Spleen (tissue), 11 donors: Measurements from ENCODE around the gene TOMM20. TPM values are rescaled to one million over a fixed set of nuclear protein-coding genes. Genes with fewer than 3 reads are reported as not detected.
"Not testable (repeated sequence)": the region's sequence is repeated elsewhere in the genome, so short reads cannot be mapped to it uniquely, and the experiment has no call there.

Source experiments
- DNase-seq: peaks from one replicate; pipeline ENCODE4 v3.0.0-alpha.2; 2020
- H3K27ac ChIP-seq, 8 donors: fragments of 200-600 bp; sonication (generic) in 7 of 8; 1 replicate in 4 of 8; 2 replicates in 4 of 8; pipeline versions ENCODE4 v1.5.0 to v1.8.0; 2016 to 2021; ENCODE audit warnings: inconsistent platforms in 4 of 8, mild to moderate bottlenecking in 4 of 8, moderate library complexity in 1 of 8
- H3K27me3 ChIP-seq, 7 donors: fragments of 200-600 bp; sonication (generic) in 6 of 7; replicated peaks in 1 of 7; 1 replicate in 4 of 7; 2 replicates in 3 of 7; pipeline versions ENCODE4 v1.5.0 to v1.8.0; 2016 to 2021; ENCODE audit warnings: inconsistent platforms in 3 of 7, mild to moderate bottlenecking in 1 of 7
- H3K36me3 ChIP-seq, 6 donors: fragments of 200-600 bp; sonication (generic) in 5 of 6; 1 replicate in 4 of 6; 2 replicates in 2 of 6; pipeline versions ENCODE4 v1.5.0 to v1.8.0; 2016 to 2021; ENCODE audit warnings: inconsistent platforms in 2 of 6
- H3K4me1 ChIP-seq, 6 donors: fragments of 200-600 bp; sonication (generic) in 5 of 6; 1 replicate in 3 of 6; 2 replicates in 3 of 6; pipeline versions ENCODE4 v1.5.0 to v1.8.0; 2016 to 2021; ENCODE audit warnings: inconsistent platforms in 3 of 6
- H3K4me3 ChIP-seq, 8 donors: fragments of 200-600 bp; sonication (generic) in 7 of 8; 1 replicate in 4 of 8; 2 replicates in 4 of 8; pipeline versions ENCODE4 v1.5.0 to v1.8.0; 2016 to 2021; ENCODE audit warnings: inconsistent platforms in 4 of 8, mild to moderate bottlenecking in 4 of 8, moderate library complexity in 2 of 8
- H3K9me3 ChIP-seq, 8 donors: fragments of 200-600 bp; sonication (generic) in 7 of 8; 1 replicate in 4 of 8; 2 replicates in 4 of 8; pipeline versions ENCODE4 v1.5.0 to v1.8.0; 2016 to 2021; ENCODE audit warnings: inconsistent platforms in 4 of 8
- CTCF ChIP-seq, 11 experiments: fragments of 200-600 bp in 7 of 11; fragments of 450-650 bp in 4 of 11; sonication (generic) in 4 of 11; IDR thresholded peaks in 8 of 11; conservative IDR thresholded peaks in 3 of 11; 1 replicate in 7 of 11; 2 replicates in 4 of 11; pipeline versions ENCODE4 v1.4.0 to v1.8.0; 2016 to 2021; ENCODE audit warnings: antibody characterized with exemption in 11 of 11, inconsistent platforms in 4 of 11, mild to moderate bottlenecking in 1 of 11
- POLR2A ChIP-seq, 3 donors: fragments of 450-650 bp; IDR thresholded peaks; one replicate each; pipeline ENCODE4 v1.5.1; 2017; ENCODE audit warnings: antibody characterized with exemption in 3 of 3, mild to moderate bottlenecking in 1 of 3
- POLR2AphosphoS5 ChIP-seq, 3 donors: sonication (generic); formaldehyde crosslinking; IDR thresholded peaks; one replicate each; pipeline ENCODE4 v1.5.1; 2017; ENCODE audit warnings: antibody characterized with exemption in 3 of 3
- WGBS, 5 donors: extraction: QIAGEN DNeasy Blood & Tissue Kit in 3 of 5; methylation state at CpG; one replicate each; pipeline versions ENCODE4 v1.1.5 to v1.1.7; 2013 to 2018; 5-methylcytosine and 5-hydroxymethylcytosine counted together
- intact Hi-C: fragments of 100-400 bp; cut with DNase I; formaldehyde crosslinking; loops from one replicate; pipeline ENCODE4 v1.15.0; 2023; ENCODE audit warnings: low total_unique reads
- polyA plus RNA-seq, 3 donors: library from polyadenylated mRNA; stranded (reverse); fragments of 200-250 nt; gene quantifications; one replicate each; pipeline ENCODE4 v1.2.1, GENCODE V29; 2013
- total RNA-seq, 7 donors: library from RNA; depleted of rRNA in 3 of 7; stranded (reverse); fragments of >200 nt in 3 of 7; fragmentation: NEBNext Ultra II Directional in 4 of 7; extraction: Animal tissue kit (Norgen Biotek cat#: 25700) in 4 of 7; gene quantifications; one replicate each; pipeline versions ENCODE4 v1.1.0 to v1.2.1, GENCODE V29; 2016 to 2021
- donor health status: healthy with polysubstance abuse.
- donor health status: DM: no; HTN: no; CAD: no; lungs with moderate emphysema.
- donor health status: DM: no; HTN: no; CAD: no.
- donor health status: Bipolar disorder and iron deficiency.
- donor health status: healthy.
- donor health status: DM: no; HTN: no; CAD: no.
- donor health status: DM: yes; HTN: yes; CAD: no.

Gene TOMM20
- total and polyA plus RNA-seq, 10 donors: 46.6 to 79.9 (median 63.0) TPM

GRCh38 chr1:235090406-235091069, 38.1 kb downstream of the TOMM20 start:
- intact Hi-C loops: no loop called here
- 47 to 58% (median 51%) methylated on average over 20 of the region's 20 CpGs for WGBS, 5 donors
- Histone ChIP-seq H3K36me3 (no peaks in the 10 kb centered on the region), H3K9me3 (no peaks in the 10 kb centered on the region), H3K27me3 (no peaks in the 10 kb centered on the region), H3K27ac (no peak overlapping the region), H3K4me1 (peaks cover 0 to 16% (median 8%) of the 10 kb centered on the region in 6 donors), H3K4me3 (no peak overlapping the region)
- no peak for TF ChIP-seq CTCF (IDR thresholded peaks at IDR 0.05 in 8 of 11, conservative IDR thresholded peaks at IDR 0.05 in 3 of 11)
- TF ChIP-seq POLR2AphosphoS5 (IDR thresholded peaks at IDR 0.05): no peak
- TF ChIP-seq POLR2A (IDR thresholded peaks at IDR 0.05): no peak
- no peak for DNase-seq

- peaks cover 3 to 17% (median 10%) of the 10 kb centered on the region in 6 donors for H3K4me1 ChIP-seq
- TF ChIP-seq POLR2A (IDR thresholded peaks at IDR 0.05) (no peak), CTCF (IDR thresholded peaks at IDR 0.05 in 8 of 11, conservative IDR thresholded peaks at IDR 0.05 in 3 of 11) (no peak), POLR2AphosphoS5 (IDR thresholded peaks at IDR 0.05) (no peak)
- H3K27ac ChIP-seq: no peak overlapping the region
- no peaks in the 10 kb centered on the region for H3K9me3 ChIP-seq
- WGBS, 5 donors: 94 to 97% (median 94%) methylated on average over 6 to 7 of the region's 7 CpGs
- no peaks in the 10 kb centered on the region for H3K36me3 ChIP-seq
- H3K4me3 ChIP-seq: no peak overlapping the region
- intact Hi-C loops: loop anchor here (10.0 kb wide), 1 partner anchor 104 kb away; no protein-coding TSS in a partner anchor
- no peak for DNase-seq
- H3K27me3 ChIP-seq: no peaks in the 10 kb centered on the region
These were observed 39.7 kb downstream of the TOMM20 start for GRCh38 chr1:235088907-235089306.

GRCh38 chr1:235088430-235088829, 40.2 kb downstream of the TOMM20 start:
- H3K36me3 ChIP-seq: no peaks in the 10 kb centered on the region
- TF ChIP-seq CTCF (IDR thresholded peaks at IDR 0.05 in 8 of 11, conservative IDR thresholded peaks at IDR 0.05 in 3 of 11): no peak
- no peak for TF ChIP-seq POLR2A (IDR thresholded peaks at IDR 0.05)
- no peak for TF ChIP-seq POLR2AphosphoS5 (IDR thresholded peaks at IDR 0.05)
- intact Hi-C loops: loop anchor here (10.0 kb wide), 1 partner anchor 104 kb away; no protein-coding TSS in a partner anchor
- H3K4me3 ChIP-seq: no peak overlapping the region
- no peak overlapping the region for H3K27ac ChIP-seq
- 77 to 83% (median 82%) methylated on average over 6 of the region's 6 CpGs for WGBS, 5 donors
- H3K4me1 ChIP-seq: peaks cover 6 to 17% (median 10%) of the 10 kb centered on the region in 6 donors
- no peaks in the 10 kb centered on the region for H3K27me3 ChIP-seq
- no peaks in the 10 kb centered on the region for H3K9me3 ChIP-seq
- no peak for DNase-seq

GRCh38 chr1:235087906-235088305, 40.7 kb downstream of the TOMM20 start:
- H3K27me3 ChIP-seq: no peaks in the 10 kb centered on the region
- no peaks in the 10 kb centered on the region for H3K9me3 ChIP-seq
- intact Hi-C loops: loop anchor here (10.0 kb wide), 1 partner anchor 103 kb away; no protein-coding TSS in a partner anchor
- 84 to 90% (median 87%) methylated on average over 6 of the region's 6 CpGs for WGBS, 5 donors
- H3K4me3 ChIP-seq: no peak overlapping the region
- H3K36me3 ChIP-seq: no peaks in the 10 kb centered on the region
- no peak overlapping the region for H3K27ac ChIP-seq
- peaks cover 10 to 17% (median 13%) of the 10 kb centered on the region in 6 donors for H3K4me1 ChIP-seq
- no peak for TF ChIP-seq CTCF (IDR thresholded peaks at IDR 0.05 in 8 of 11, conservative IDR thresholded peaks at IDR 0.05 in 3 of 11)
- no peak for TF ChIP-seq POLR2A (IDR thresholded peaks at IDR 0.05)
- no peak for DNase-seq

GRCh38 chr1:235085411-235086117, 43.1 kb downstream of the TOMM20 start:
- not testable (repeated sequence) for DNase-seq, H3K9me3 ChIP-seq, H3K4me3 ChIP-seq, H3K27me3 ChIP-seq, H3K36me3 ChIP-seq
- H3K27ac ChIP-seq: peak overlapping the region in 2 of 8 donors; percentile 23 to 95
- 87 to 96% (median 90%) methylated on average over 12 of the region's 12 CpGs for WGBS, 5 donors
- intact Hi-C loops: loop anchor here (10.0 kb wide), 1 partner anchor 101 kb away; no protein-coding TSS in a partner anchor
- H3K4me1 ChIP-seq: peaks cover 10 to 31% (median 17%) of the 10 kb centered on the region in 6 donors

GRCh38 chr1:235080788-235081187, 47.8 kb downstream of the TOMM20 start:
- H3K27me3 ChIP-seq, DNase-seq, H3K4me3 ChIP-seq, H3K36me3 ChIP-seq, H3K9me3 ChIP-seq: not testable (repeated sequence)
- peak overlapping the region in 4 of 8 donors; percentile 82 to 95 (median 91) for H3K27ac ChIP-seq
- H3K4me1 ChIP-seq: peaks cover 19 to 73% (median 43%) of the 10 kb centered on the region in 6 donors
- intact Hi-C loops: loop anchor here (5.0 to 10.0 kb wide), 2 partner anchors 96 to 483 kb away; no protein-coding TSS in a partner anchor
- 87 to 96% (median 94%) methylated on average over 5 of the region's 5 CpGs for WGBS, 5 donors
